Left ventricle myocardium inferior (tissue), 1 donor: ENCODE data around the gene CPNE7. TPM values are rescaled to one million over a fixed set of nuclear protein-coding genes. Genes with fewer than 3 reads are reported as not detected.

Experiments
- DNase-seq: peaks from one replicate; pipeline ENCODE4 v3.0.0-alpha.2; 2020
- H3K27ac ChIP-seq: fragments of 200-600 bp; replicated peaks from 2 replicates; pipeline ENCODE4 v1.8.0; 2021
- H3K27me3 ChIP-seq: fragments of 200-600 bp; 2 replicates; pipeline ENCODE4 v1.8.0; 2021; ENCODE audit warnings: low read depth
- H3K36me3 ChIP-seq: fragments of 200-600 bp; 2 replicates; pipeline ENCODE4 v1.8.0; 2021
- H3K4me1 ChIP-seq: fragments of 200-600 bp; 2 replicates; pipeline ENCODE4 v1.8.0; 2021
- H3K4me3 ChIP-seq: fragments of 200-600 bp; 2 replicates; pipeline ENCODE4 v1.8.0; 2021; ENCODE audit warnings: mild to moderate bottlenecking, moderate library complexity
- H3K9me3 ChIP-seq: fragments of 200-600 bp; replicated peaks from 2 replicates; pipeline ENCODE4 v1.8.0; 2021
- intact Hi-C: fragments of 100-400 bp; cut with micrococcal nuclease; formaldehyde crosslinking; loops from one replicate; pipeline ENCODE4 v1.11.0; 2022
- total RNA-seq: library from RNA; stranded (reverse); fragmentation: NEBNext Ultra II Directional; extraction: Animal tissue kit (Norgen Biotek cat#: 25700); gene quantifications from one replicate; pipeline ENCODE4 v1.2.1, GENCODE V29; 2021
- TF ChIP-seq, protein P1 (sequence below): fragments of 200-600 bp; IDR thresholded peaks from 2 replicates; pipeline ENCODE4 v1.8.0; 2021; ENCODE audit warnings: antibody characterized with exemption, mild to moderate bottlenecking, borderline replicate concordance
- donor health status: DM: no; HTN: yes; CAD: no; lungs with severe emphysema.

The CPNE7 gene
- total RNA-seq, 1 donor from 2014 or later: not detected

DNA sequence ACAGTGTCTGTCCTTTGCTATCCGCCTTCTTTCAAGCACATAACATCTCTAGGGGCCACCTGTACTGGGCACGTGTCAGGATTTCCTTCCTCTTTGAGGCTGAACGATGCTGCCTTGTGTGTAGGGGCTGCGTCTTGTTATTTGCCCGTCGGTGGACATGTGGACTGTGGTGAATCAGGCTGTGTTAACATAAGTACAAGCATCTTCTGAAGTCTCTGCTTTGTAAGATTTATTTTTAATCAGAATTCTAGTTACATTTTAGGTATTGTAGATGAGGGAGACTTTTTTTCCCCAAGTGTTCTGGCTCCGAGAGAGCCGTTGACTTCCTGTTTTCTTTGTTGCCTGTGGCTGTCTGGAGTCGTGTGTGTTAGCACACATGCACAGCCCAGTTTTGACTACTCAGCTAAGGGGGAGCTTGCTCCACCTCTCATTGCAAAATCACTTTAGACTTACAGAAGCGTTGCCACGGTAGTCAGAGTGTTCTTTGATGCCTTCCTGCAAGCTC is 41.3 kb upstream of the CPNE7 start:
- Histone ChIP-seq H3K36me3 (peaks cover 78% of the 10 kb centered on the region), H3K27me3 (no peaks in the 10 kb centered on the region), H3K4me3 (no peak overlapping the region), H3K4me1 (peaks cover 21% of the 10 kb centered on the region), H3K27ac (peak overlapping the region; percentile 47), H3K9me3 (no peaks in the 10 kb centered on the region)
- TF ChIP-seq, protein P1, sequence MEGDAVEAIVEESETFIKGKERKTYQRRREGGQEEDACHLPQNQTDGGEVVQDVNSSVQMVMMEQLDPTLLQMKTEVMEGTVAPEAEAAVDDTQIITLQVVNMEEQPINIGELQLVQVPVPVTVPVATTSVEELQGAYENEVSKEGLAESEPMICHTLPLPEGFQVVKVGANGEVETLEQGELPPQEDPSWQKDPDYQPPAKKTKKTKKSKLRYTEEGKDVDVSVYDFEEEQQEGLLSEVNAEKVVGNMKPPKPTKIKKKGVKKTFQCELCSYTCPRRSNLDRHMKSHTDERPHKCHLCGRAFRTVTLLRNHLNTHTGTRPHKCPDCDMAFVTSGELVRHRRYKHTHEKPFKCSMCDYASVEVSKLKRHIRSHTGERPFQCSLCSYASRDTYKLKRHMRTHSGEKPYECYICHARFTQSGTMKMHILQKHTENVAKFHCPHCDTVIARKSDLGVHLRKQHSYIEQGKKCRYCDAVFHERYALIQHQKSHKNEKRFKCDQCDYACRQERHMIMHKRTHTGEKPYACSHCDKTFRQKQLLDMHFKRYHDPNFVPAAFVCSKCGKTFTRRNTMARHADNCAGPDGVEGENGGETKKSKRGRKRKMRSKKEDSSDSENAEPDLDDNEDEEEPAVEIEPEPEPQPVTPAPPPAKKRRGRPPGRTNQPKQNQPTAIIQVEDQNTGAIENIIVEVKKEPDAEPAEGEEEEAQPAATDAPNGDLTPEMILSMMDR: no peak
- DNase-seq: no peak
- intact Hi-C loops: no loop called here

DNA sequence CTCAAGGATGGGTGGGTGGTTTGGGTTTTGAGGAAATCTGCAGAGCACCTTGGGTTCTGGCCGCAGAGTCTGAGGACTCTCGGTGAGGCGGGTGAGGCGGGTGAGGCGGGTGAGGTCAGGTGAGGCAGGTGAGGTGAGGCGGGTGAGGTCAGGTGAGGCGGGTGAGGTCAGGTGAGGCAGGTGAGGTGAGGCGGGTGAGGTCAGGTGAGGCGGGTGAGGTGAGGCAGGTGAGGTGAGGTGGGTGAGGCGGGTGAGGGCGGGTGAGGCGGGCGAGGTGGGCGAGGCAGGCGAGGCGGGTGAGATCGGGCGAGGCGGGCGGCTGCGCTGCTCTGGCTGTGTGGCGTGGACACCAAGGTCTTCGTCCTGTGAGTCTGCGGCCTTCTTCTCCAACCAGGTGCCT is 39.2 kb upstream of the CPNE7 start:
- intact Hi-C loops: no loop called here
- Histone ChIP-seq H3K27ac (no peak overlapping the region), H3K9me3 (no peaks in the 10 kb centered on the region), H3K27me3 (no peaks in the 10 kb centered on the region), H3K36me3 (peaks cover 66% of the 10 kb centered on the region), H3K4me3 (no peak overlapping the region), H3K4me1 (peaks cover 29% of the 10 kb centered on the region)
- DNase-seq: no peak
- TF ChIP-seq, protein P1: no peak

GRCh38 chr16:89536886-89537548 is 38.5 kb upstream of the CPNE7 start:
- H3K4me3 ChIP-seq: no peak overlapping the region
- H3K27ac ChIP-seq: no peak overlapping the region
- H3K4me1 ChIP-seq: peaks cover 36% of the 10 kb centered on the region
- no peak for DNase-seq
- H3K9me3 ChIP-seq: no peaks in the 10 kb centered on the region
- intact Hi-C loops: no loop called here
- no peaks in the 10 kb centered on the region for H3K27me3 ChIP-seq
- TF ChIP-seq, protein P1: no peak
- peaks cover 66% of the 10 kb centered on the region for H3K36me3 ChIP-seq

GRCh38 chr16:89537549-89537925 is 38.0 kb upstream of the CPNE7 start:
- Histone ChIP-seq H3K36me3 (peaks cover 66% of the 10 kb centered on the region), H3K9me3 (no peaks in the 10 kb centered on the region), H3K27me3 (no peaks in the 10 kb centered on the region), H3K4me3 (no peak overlapping the region), H3K27ac (no peak overlapping the region), H3K4me1 (peaks cover 37% of the 10 kb centered on the region)
- intact Hi-C loops: no loop called here
- TF ChIP-seq, protein P1: no peak
- DNase-seq: no peak

GRCh38 chr16:89538286-89538685 is 37.3 kb upstream of the CPNE7 start:
- TF ChIP-seq, protein P1: no peak
- Histone ChIP-seq H3K4me1 (peaks cover 37% of the 10 kb centered on the region), H3K27ac (no peak overlapping the region), H3K4me3 (no peak overlapping the region), H3K36me3 (peaks cover 59% of the 10 kb centered on the region), H3K27me3 (no peaks in the 10 kb centered on the region), H3K9me3 (no peaks in the 10 kb centered on the region)
- DNase-seq: no peak
- intact Hi-C loops: no loop called here
